Uterus (tissue), 4 donors: ENCODE data around the gene CDKL4. TPM values are rescaled to one million over a fixed set of nuclear protein-coding genes. Genes with fewer than 3 reads are reported as not detected.

Source experiments
- DNase-seq, 2 donors: peaks; one replicate each; pipeline ENCODE4 v3.0.0-alpha.2; 2019 to 2020
- H3K27ac ChIP-seq, 2 donors: fragments of 200-600 bp; sonication (generic); 1 replicate in 1 of 2; 2 replicates in 1 of 2; pipeline ENCODE4 v1.5.1; 2016 to 2018
- H3K27me3 ChIP-seq, 2 donors: fragments of 200-600 bp; sonication (generic); one replicate each; pipeline ENCODE4 v1.5.1; 2018 to 2019; ENCODE audit warnings: control low read depth in 1 of 2
- H3K36me3 ChIP-seq, 2 donors: fragments of 200-600 bp; sonication (generic); one replicate each; pipeline ENCODE4 v1.5.1; 2019; ENCODE audit warnings: control low read depth in 1 of 2
- H3K4me1 ChIP-seq, 2 donors: fragments of 200-600 bp; sonication (generic); one replicate each; pipeline ENCODE4 v1.5.1; 2018 to 2019; ENCODE audit warnings: control low read depth in 1 of 2
- H3K4me3 ChIP-seq, 2 donors: fragments of 200-600 bp; sonication (generic); 1 replicate in 1 of 2; 2 replicates in 1 of 2; pipeline ENCODE4 v1.5.1; 2018 to 2019; ENCODE audit warnings: mild to moderate bottlenecking in 1 of 2
- H3K9me3 ChIP-seq, 2 donors: fragments of 200-600 bp; sonication (generic); one replicate each; pipeline ENCODE4 v1.5.1; 2019; ENCODE audit warnings: control low read depth in 1 of 2
- CTCF ChIP-seq, 4 experiments: fragments of 200-600 bp in 2 of 4; fragments of 450-650 bp in 2 of 4; sonication (generic) in 2 of 4; IDR thresholded peaks; one replicate each; pipeline ENCODE4 v1.5.1; 2016 to 2019; ENCODE audit warnings: antibody characterized with exemption in 4 of 4, mild to moderate bottlenecking in 2 of 4, moderate library complexity in 1 of 4
- POLR2A ChIP-seq, 2 donors: fragments of 450-650 bp; IDR thresholded peaks; one replicate each; pipeline ENCODE4 v1.6.1; 2016; ENCODE audit warnings: antibody characterized with exemption in 2 of 2, mild to moderate bottlenecking in 1 of 2, moderate library complexity in 1 of 2
- intact Hi-C: fragments of 100-400 bp; cut with DNase I; formaldehyde crosslinking; loops from one replicate; pipeline ENCODE4 v1.15.1; 2023; ENCODE audit warnings: low total_unique reads
- total RNA-seq, 4 donors: library from RNA; depleted of rRNA in 3 of 4; stranded (reverse); fragments of >200 nt in 3 of 4; gene quantifications; one replicate each; pipeline versions ENCODE4 v1.1.0 to v1.2.4, GENCODE V29; 2014 to 2023
- donor health status: DM: yes; HTN: yes; CAD: no.

CDKL4 gene
- 1 to 10 TPM in 2 of 4 donors, under 1 TPM in 1, not detected in 1; 0.59 to 3.2 (median 2.1) TPM for total RNA-seq

- TF ChIP-seq POLR2A (IDR thresholded peaks at IDR 0.05): no peak
- no peak for TF ChIP-seq CTCF (IDR thresholded peaks at IDR 0.05)
- Histone ChIP-seq H3K9me3 (no peaks in the 10 kb centered on the region), H3K4me3 (peak within 1 kb of the TSS in 1 of 2 donors; percentile 11), H3K27me3 (no peaks in the 10 kb centered on the region), H3K36me3 (no peaks in the 10 kb centered on the region), H3K27ac (no peak within 1 kb of the TSS), H3K4me1 (no peaks in the 10 kb centered on the region)
- no peak for DNase-seq
- intact Hi-C loops: no loop called here
These were observed at the start of gene CDKL4 for GRCh38 chr2:39243469-39244123. TSS of gene CDKL4 (minus strand) at chr2:39243970.

- no peak for TF ChIP-seq CTCF (IDR thresholded peaks at IDR 0.05)
- H3K36me3 ChIP-seq: no peaks in the 10 kb centered on the region
- intact Hi-C loops: no loop called here
- no peaks in the 10 kb centered on the region for H3K4me1 ChIP-seq
- H3K9me3 ChIP-seq: no peaks in the 10 kb centered on the region
- no peaks in the 10 kb centered on the region for H3K27me3 ChIP-seq
- DNase-seq: no peak
- peak overlapping the region in 1 of 2 donors; percentile 46 for H3K27ac ChIP-seq
- H3K4me3 ChIP-seq: no peak overlapping the region
These were observed 46.7 kb upstream of the CDKL4 start for GRCh38 chr2:39290433-39290832.

- H3K36me3 ChIP-seq: no peaks in the 10 kb centered on the region
- no peaks in the 10 kb centered on the region for H3K27me3 ChIP-seq
- no peak overlapping the region for H3K27ac ChIP-seq
- H3K4me3 ChIP-seq: no peak overlapping the region
- TF ChIP-seq CTCF (IDR thresholded peaks at IDR 0.05) (no peak), POLR2A (IDR thresholded peaks at IDR 0.05) (no peak)
- intact Hi-C loops: no loop called here
- no peak for DNase-seq
- H3K9me3 ChIP-seq: no peaks in the 10 kb centered on the region
- H3K4me1 ChIP-seq: no peaks in the 10 kb centered on the region
These were observed 45.8 kb upstream of the CDKL4 start for GRCh38 chr2:39289609-39290008.

- intact Hi-C loops: no loop called here
These were observed 39.8 kb upstream of the CDKL4 start for GRCh38 chr2:39283561-39283960.

More at GRCh38 chr2:39283561-39283960, 39.8 kb upstream of the CDKL4 start:
- no peaks in the 10 kb centered on the region for H3K4me1 ChIP-seq
- H3K36me3 ChIP-seq: no peaks in the 10 kb centered on the region
- TF ChIP-seq CTCF (IDR thresholded peaks at IDR 0.05) (no peak), POLR2A (IDR thresholded peaks at IDR 0.05) (no peak)
- no peak overlapping the region for H3K27ac ChIP-seq
- H3K4me3 ChIP-seq: no peak overlapping the region
- H3K9me3 ChIP-seq: no peaks in the 10 kb centered on the region
- no peak for DNase-seq
- H3K27me3 ChIP-seq: no peaks in the 10 kb centered on the region
